Fibroblast of villous mesenchyme (primary cell): Measurements from ENCODE around the gene BOC. TPM values are rescaled to one million over a fixed set of nuclear protein-coding genes. Genes with fewer than 3 reads are reported as not detected.

Source experiments
- DNase-seq: peaks from one replicate; pipeline ENCODE4 v3.0.0-alpha.2; 2010; ENCODE audit warnings: low read depth
- H3K4me3 ChIP-seq: 2 replicates; pipeline ENCODE4 v1.5.1; 2011; ENCODE audit warnings: low read depth, mild to moderate bottlenecking, low read length
- CTCF ChIP-seq: IDR thresholded peaks from 2 replicates; pipeline ENCODE4 v1.5.1; 2012; ENCODE audit warnings: low read depth, mild to moderate bottlenecking, low read length; ENCODE audit not compliant: insufficient read depth
- total RNA-seq: library from RNA; depleted of rRNA; stranded (reverse); fragments of >200 nt; gene quantifications from 2 replicates; pipeline ENCODE4 v1.2.3, GENCODE V29; 2012

The BOC gene
- total RNA-seq, 1 donor: 14.2 TPM

GRCh38 chr3:113279686-113280085 lies 68.3 kb downstream of the BOC start:
- no peak overlapping the region for H3K4me3 ChIP-seq
- DNase-seq: no peak
- no peak for TF ChIP-seq CTCF

GRCh38 chr3:113283306-113283705 lies 71.9 kb downstream of the BOC start:
- no peak overlapping the region for H3K4me3 ChIP-seq
- TF ChIP-seq CTCF: no peak

GRCh38 chr3:113284453-113285050 lies 73.2 kb downstream of the BOC start:
- DNase-seq: no peak
- H3K4me3 ChIP-seq: no peak overlapping the region
- no peak for TF ChIP-seq CTCF

More at GRCh38 chr3:113283306-113283705, 71.9 kb downstream of the BOC start:
- DNase-seq: no peak

- H3K4me3 ChIP-seq: no peak overlapping the region
- TF ChIP-seq CTCF: no peak
- DNase-seq: no peak
These were observed 73.9 kb downstream of the BOC start for GRCh38 chr3:113285226-113285625.

- H3K4me3 ChIP-seq: no peak overlapping the region
- no peak for DNase-seq
- TF ChIP-seq CTCF: no peak
These were observed 74.4 kb downstream of the BOC start for GRCh38 chr3:113285741-113286140.

- H3K4me3 ChIP-seq: no peak overlapping the region
- no peak for DNase-seq
- TF ChIP-seq CTCF: no peak
These were observed 75.2 kb downstream of the BOC start for GRCh38 chr3:113286524-113286923.

GRCh38 chr3:113287111-113287802 lies 75.9 kb downstream of the BOC start:
- peak; percentile 78 for DNase-seq
- no peak for TF ChIP-seq CTCF
- H3K4me3 ChIP-seq: no peak overlapping the region
